HCT116 (cell line): ENCODE measurements around the gene KLF3. TPM values are rescaled to one million over a fixed set of nuclear protein-coding genes. Genes with fewer than 3 reads are reported as not detected.

Source experiments
- ATAC-seq: fragments of 200-7000 bp; cut with Tn5 transposase; 2 replicates; pipeline ENCODE4 v1.9.1; 2020; ENCODE audit warnings: mild to moderate bottlenecking, moderate library complexity
- BruUV-seq: library from RNA; stranded (reverse); fragments of 400-500 nt; replicated peaks from 2 replicates; lab custom pipeline; 2021; lab: Mats Ljungman, UMichigan
- CTCF ChIA-PET: fragments of 300-600 bp; sonication (Branson Sonifier 250); formaldehyde crosslinking; loops from one replicate; lab custom pipeline; 2021; ENCODE audit warnings: antibody characterized with exemption; lab: Charles Lee
- POLR2A ChIA-PET: fragments of 300-600, 350-600 bp; sonication (Branson Sonifier 250); formaldehyde crosslinking; loops from one replicate; lab custom pipeline; 2021; ENCODE audit warnings: antibody characterized with exemption; lab: Charles Lee
- RAD21 ChIA-PET, 2 experiments: fragments of 300-600 bp; sonication (Branson Sonifier 250); formaldehyde crosslinking; loops; one replicate each; lab custom pipeline; 2023; ENCODE audit warnings: low total read pairs in 2 of 2; ENCODE audit not compliant: uncharacterized antibody in 2 of 2, unreplicated experiment in 2 of 2, low non-redundant PET in 1 of 2; lab: Charles Lee
- DNase-seq: peaks from one replicate; pipeline ENCODE4 v3.0.0-alpha.2; 2010; ENCODE audit warnings: low read depth, low spot score
- H2AFZ ChIP-seq: fragments of 200-600 bp; shearing (Covaris generic), sonication (generic); 2 replicates; pipeline ENCODE4 v1.6.1; 2017; ENCODE audit warnings: low read depth, mixed run types, mixed read lengths, antibody characterized with exemption, low read length; ENCODE audit not compliant: poor library complexity, severe bottlenecking
- H3K27ac ChIP-seq: 2 replicates; pipeline ENCODE4 v1.5.1; 2012; ENCODE audit warnings: low read depth, low read length
- H3K27me3 ChIP-seq: fragments of 200-600 bp; sonication (generic); 2 replicates; pipeline ENCODE4 v1.6.1; 2016; ENCODE audit warnings: mixed run types, low read length, mixed read lengths; ENCODE audit not compliant: insufficient read depth
- H3K36me3 ChIP-seq, 2 experiments: fragments of 200-500 bp in 1 of 2; fragments of 200-600 bp in 1 of 2; sonication (Bioruptor generic) in 1 of 2; sonication (generic) in 1 of 2; 2 replicates each; pipeline versions ENCODE4 v1.5.1 to v1.6.1; 2014 to 2016; ENCODE audit warnings: low read length in 2 of 2, inconsistent platforms in 1 of 2, mixed read lengths in 1 of 2, mixed run types in 1 of 2; ENCODE audit not compliant: insufficient read depth in 2 of 2, control insufficient read depth in 1 of 2
- H3K4me1 ChIP-seq, 2 experiments: fragments of 200-600 bp in 1 of 2; sonication (generic) in 1 of 2; 2 replicates each; pipeline versions ENCODE4 v1.5.1 to v1.6.1; 2012 to 2017; ENCODE audit warnings: low read length in 2 of 2, inconsistent platforms in 1 of 2, mild to moderate bottlenecking in 1 of 2, mixed read lengths in 1 of 2, mixed run types in 1 of 2, moderate library complexity in 1 of 2; ENCODE audit not compliant: insufficient read depth in 2 of 2, control insufficient read depth in 1 of 2
- H3K4me2 ChIP-seq: fragments of 200-600 bp; sonication (generic); 2 replicates; pipeline ENCODE4 v1.6.1; 2017; ENCODE audit warnings: mixed run types, low read length, mixed read lengths
- H3K4me3 ChIP-seq, 2 experiments: fragments of 200-600 bp in 1 of 2; sonication (generic) in 1 of 2; replicated peaks in 1 of 2; 2 replicates each; pipeline ENCODE4 v1.5.1; 2011 to 2016; ENCODE audit warnings: low read length in 2 of 2, control low read depth in 1 of 2, low read depth in 1 of 2, mild to moderate bottlenecking in 1 of 2, mixed read lengths in 1 of 2, mixed run types in 1 of 2
- H3K79me2 ChIP-seq: fragments of 200-600 bp; sonication (generic); 2 replicates; pipeline ENCODE4 v1.6.1; 2017; ENCODE audit warnings: mild to moderate bottlenecking, mixed run types, low read length, moderate library complexity, mixed read lengths; ENCODE audit not compliant: insufficient read depth
- H3K9ac ChIP-seq: fragments of 200-600 bp; sonication (generic); 2 replicates; pipeline ENCODE4 v1.6.1; 2016; ENCODE audit warnings: low read length, mixed read lengths
- H3K9me2 ChIP-seq: fragments of 200-600 bp; sonication (generic), shearing (Covaris generic); 2 replicates; pipeline ENCODE4 v1.6.1; 2017; ENCODE audit warnings: mixed run types, mild to moderate bottlenecking, moderate library complexity; ENCODE audit not compliant: insufficient read depth
- H3K9me3 ChIP-seq, 2 experiments: fragments of 200-500 bp in 1 of 2; fragments of 200-600 bp in 1 of 2; sonication (Bioruptor generic) in 1 of 2; sonication (generic) in 1 of 2; 2 replicates each; pipeline ENCODE4 v1.6.1; 2014 to 2017; ENCODE audit warnings: low read length in 2 of 2, mixed read lengths in 2 of 2, inconsistent platforms in 1 of 2, low read depth in 1 of 2, mild to moderate bottlenecking in 1 of 2, mixed run types in 1 of 2, moderate library complexity in 1 of 2; ENCODE audit not compliant: control insufficient read depth in 1 of 2, insufficient read depth in 1 of 2
- H4K20me1 ChIP-seq: fragments of 200-600 bp; sonication (generic), shearing (Covaris generic); 2 replicates; pipeline ENCODE4 v1.6.1; 2017; ENCODE audit warnings: mixed run types, mild to moderate bottlenecking, moderate library complexity; ENCODE audit not compliant: insufficient read depth
- ATF3 ChIP-seq: IDR thresholded peaks from 2 replicates; pipeline ENCODE4 v1.6.1; 2012
- CEBPB ChIP-seq: IDR thresholded peaks from 2 replicates; pipeline ENCODE4 v1.6.1; 2012; ENCODE audit warnings: low read depth
- EGR1 ChIP-seq: IDR thresholded peaks from 2 replicates; pipeline ENCODE4 v1.6.1; 2012; ENCODE audit warnings: low read depth
- ELF1 ChIP-seq: IDR thresholded peaks from 2 replicates; pipeline ENCODE4 v1.6.1; 2012; ENCODE audit warnings: low read depth, borderline replicate concordance
- EZH2 ChIP-seq: fragments of 200-600 bp; sonication (generic); IDR thresholded peaks from 2 replicates; pipeline ENCODE4 v1.6.1; 2017; ENCODE audit warnings: antibody characterized with exemption, mixed run types
- JUND ChIP-seq: IDR thresholded peaks from 2 replicates; pipeline ENCODE4 v1.6.1; 2012
- MAX ChIP-seq: IDR thresholded peaks from 2 replicates; pipeline ENCODE4 v1.6.1; 2012
- POLR2AphosphoS5 ChIP-seq: IDR thresholded peaks from 2 replicates; pipeline ENCODE4 v1.6.1; 2011; ENCODE audit warnings: mild to moderate bottlenecking, low read depth, low read length, moderate library complexity
- RAD21 ChIP-seq: IDR thresholded peaks from 2 replicates; pipeline ENCODE4 v1.6.1; 2012; ENCODE audit warnings: low read depth, mild to moderate bottlenecking
- REST ChIP-seq: IDR thresholded peaks from 2 replicates; pipeline ENCODE4 v1.6.1; 2012; ENCODE audit warnings: low read depth
- SIN3A ChIP-seq: IDR thresholded peaks from 2 replicates; pipeline ENCODE4 v1.6.1; 2012; ENCODE audit warnings: low read depth
- SP1 ChIP-seq: IDR thresholded peaks from 2 replicates; pipeline ENCODE4 v1.6.1; 2012; ENCODE audit warnings: low read depth
- SRF ChIP-seq: IDR thresholded peaks from 2 replicates; pipeline ENCODE4 v1.6.1; 2012; ENCODE audit warnings: low read depth
- TCF7L2 ChIP-seq: IDR thresholded peaks from 2 replicates; pipeline ENCODE4 v1.7.0; 2011; ENCODE audit warnings: borderline replicate concordance, inconsistent platforms; ENCODE audit not compliant: insufficient read depth, insufficient read length; ENCODE audit errors: extremely low read depth
- YY1 ChIP-seq: IDR thresholded peaks from 2 replicates; pipeline ENCODE4 v1.6.1; 2011; ENCODE audit warnings: low read length, low read depth, moderate library complexity, mild to moderate bottlenecking; ENCODE audit not compliant: insufficient replicate concordance; ENCODE audit errors: extremely low read depth
- ZFX ChIP-seq: fragments of 450-650 bp; IDR thresholded peaks from 2 replicates; pipeline ENCODE4 v1.6.1; 2017
- ZNF274 ChIP-seq: fragments of 200-500 bp; sonication (Bioruptor generic); IDR thresholded peaks from 2 replicates; pipeline ENCODE4 v1.6.1; 2014; ENCODE audit warnings: mild to moderate bottlenecking, low read depth, low read length, inconsistent platforms
- intact Hi-C: fragments of 100-400 bp; cut with micrococcal nuclease; formaldehyde crosslinking; loops from 2 replicates; pipeline ENCODE4 v1.10.0; 2022
- total RNA-seq: library from RNA; stranded (reverse); gene quantifications from one replicate; pipeline ENCODE4 v1.2.1, GENCODE V29; 2021; ENCODE audit not compliant: unreplicated experiment
- TF ChIP-seq, protein P1 (sequence below), 3 experiments: fragments of 200-600 bp in 1 of 3; sonication (generic) in 1 of 3; IDR thresholded peaks in 2 of 3; conservative IDR thresholded peaks in 1 of 3; 2 replicates each; pipeline ENCODE4 v1.5.1; 2012 to 2017; ENCODE audit warnings: low read depth in 2 of 3, low read length in 2 of 3, antibody characterized with exemption in 1 of 3, borderline replicate concordance in 1 of 3, control low read depth in 1 of 3, mild to moderate bottlenecking in 1 of 3, mixed read lengths in 1 of 3, mixed run types in 1 of 3, moderate library complexity in 1 of 3; ENCODE audit not compliant: insufficient read depth in 1 of 3

Gene KLF3
- total RNA-seq, 1 experiment from 2014 or later, result 44.2 TPM

- Histone ChIP-seq H3K27me3 (no peaks in the 10 kb centered on the region), H3K9me3 (no peaks in the 10 kb centered on the region; a peak in 1 of 4 replicates), H3K9me2 (no peaks in the 10 kb centered on the region), H3K9ac (no peak overlapping the region), H3K4me3 (no peak overlapping the region), H2AFZ (no peak overlapping the region), H3K36me3 (no peaks in the 10 kb centered on the region), H4K20me1 (no peaks in the 10 kb centered on the region), H3K4me2 (no peak overlapping the region), H3K27ac (no peak overlapping the region), H3K79me2 (no peaks in the 10 kb centered on the region), H3K4me1 (peaks cover 10 to 17% of the 10 kb centered on the region in 2 experiments)
- BruUV-seq, result no TSS peak
- ChIA-PET RAD21 (no interaction called here), POLR2A (no interaction called here), CTCF (no interaction called here)
- TF ChIP-seq POLR2AphosphoS5 (no peak), ZNF274 (no peak), ZFX (no peak), EZH2 (no peak), RAD21 (no peak), CEBPB (no peak), SRF (no peak), YY1 (no peak), ELF1 (no peak), SIN3A (no peak), ATF3 (no peak), MAX (no peak), EGR1 (no peak), JUND (no peak), SP1 (no peak), TCF7L2 (no peak), REST (no peak)
- TF ChIP-seq, protein P1, sequence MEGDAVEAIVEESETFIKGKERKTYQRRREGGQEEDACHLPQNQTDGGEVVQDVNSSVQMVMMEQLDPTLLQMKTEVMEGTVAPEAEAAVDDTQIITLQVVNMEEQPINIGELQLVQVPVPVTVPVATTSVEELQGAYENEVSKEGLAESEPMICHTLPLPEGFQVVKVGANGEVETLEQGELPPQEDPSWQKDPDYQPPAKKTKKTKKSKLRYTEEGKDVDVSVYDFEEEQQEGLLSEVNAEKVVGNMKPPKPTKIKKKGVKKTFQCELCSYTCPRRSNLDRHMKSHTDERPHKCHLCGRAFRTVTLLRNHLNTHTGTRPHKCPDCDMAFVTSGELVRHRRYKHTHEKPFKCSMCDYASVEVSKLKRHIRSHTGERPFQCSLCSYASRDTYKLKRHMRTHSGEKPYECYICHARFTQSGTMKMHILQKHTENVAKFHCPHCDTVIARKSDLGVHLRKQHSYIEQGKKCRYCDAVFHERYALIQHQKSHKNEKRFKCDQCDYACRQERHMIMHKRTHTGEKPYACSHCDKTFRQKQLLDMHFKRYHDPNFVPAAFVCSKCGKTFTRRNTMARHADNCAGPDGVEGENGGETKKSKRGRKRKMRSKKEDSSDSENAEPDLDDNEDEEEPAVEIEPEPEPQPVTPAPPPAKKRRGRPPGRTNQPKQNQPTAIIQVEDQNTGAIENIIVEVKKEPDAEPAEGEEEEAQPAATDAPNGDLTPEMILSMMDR (IDR thresholded peaks at IDR 0.05 in 2 of 3, conservative IDR thresholded peaks at IDR 0.05 in 1 of 3; ENCODE audit: borderline replicate concordance in 1 of 3, insufficient read depth in 1 of 3, low read depth in 2 of 3, low read length in 2 of 3), result no peak
- ATAC-seq, result no peak
- DNase-seq, result no peak
- intact Hi-C loops, result no loop called here
Measured at GRCh38 chr4:38733663-38734062, 69.7 kb downstream of the KLF3 start.
